LNCAP (cell line): Measurements from ENCODE around the gene C10orf62.

Experiments
- CTCF ChIP-seq: fragments of 450-650 bp; IDR thresholded peaks from 2 replicates; pipeline ENCODE4 v1.5.1; 2017; ENCODE audit warnings: mild to moderate bottlenecking

Gene C10orf62

GRCh38 chr10:97589479-97589878 lies at the start of gene C10orf62:
C10orf62 (plus strand) TSS chr10:97589721; CDS start chr10:97589898, 177 bp downstream.
- TF ChIP-seq CTCF = no peak

GRCh38 chr10:97540669-97541500 lies 48.6 kb upstream of the C10orf62 start:
- TF ChIP-seq CTCF = no peak

- no peak for TF ChIP-seq CTCF
These were observed 47.1 kb upstream of the C10orf62 start for GRCh38 chr10:97542169-97543024.

- no peak for TF ChIP-seq CTCF
These were observed 46.4 kb upstream of the C10orf62 start for GRCh38 chr10:97543025-97543546.

- TF ChIP-seq CTCF = no peak
These were observed 42.9 kb upstream of the C10orf62 start for GRCh38 chr10:97546456-97547270.

GRCh38 chr10:97547271-97547600 lies 42.3 kb upstream of the C10orf62 start:
- TF ChIP-seq CTCF = no peak

GRCh38 chr10:97547962-97548361 lies 41.6 kb upstream of the C10orf62 start:
- no peak for TF ChIP-seq CTCF
